ENCODE measurements around the gene ABCC3.
"Not testable (repeated sequence)": the region's sequence is repeated elsewhere in the genome, so short reads cannot be mapped to it uniquely, and the experiment has no call there.

ABCC3 gene

DNA sequence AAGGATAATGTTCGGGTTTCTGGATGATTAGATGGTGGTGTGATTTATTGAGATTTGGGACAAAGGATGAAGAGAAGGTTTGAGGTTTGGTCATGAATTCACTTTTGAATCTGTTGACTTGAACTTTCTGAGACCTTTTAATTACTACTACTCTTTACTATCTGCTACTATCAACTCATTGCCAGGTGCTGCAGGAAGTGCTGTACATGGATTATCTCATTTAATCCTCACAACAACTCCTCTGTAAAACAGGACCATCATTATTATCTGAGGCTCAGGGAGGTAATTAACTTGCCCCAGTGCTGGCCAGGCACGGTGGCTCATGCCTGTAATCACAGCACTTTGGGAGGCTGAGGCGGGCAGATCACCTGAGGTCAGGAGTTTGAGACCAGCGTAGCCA, 76.0 kb downstream of the ABCC3 start:
- Histone ChIP-seq H3K9ac (ENCODE audit: low read depth, low read length) (no peak overlapping the region), H3K9me3 (ENCODE audit: control insufficient read depth, insufficient read depth, low read length) (no peaks in the 10 kb centered on the region), H3K4me1 (ENCODE audit: insufficient read depth, low read length) (peaks cover 15% of the 10 kb centered on the region), H3K36me3 (ENCODE audit: insufficient read depth, low read length) (no peaks in the 10 kb centered on the region)

DNA sequence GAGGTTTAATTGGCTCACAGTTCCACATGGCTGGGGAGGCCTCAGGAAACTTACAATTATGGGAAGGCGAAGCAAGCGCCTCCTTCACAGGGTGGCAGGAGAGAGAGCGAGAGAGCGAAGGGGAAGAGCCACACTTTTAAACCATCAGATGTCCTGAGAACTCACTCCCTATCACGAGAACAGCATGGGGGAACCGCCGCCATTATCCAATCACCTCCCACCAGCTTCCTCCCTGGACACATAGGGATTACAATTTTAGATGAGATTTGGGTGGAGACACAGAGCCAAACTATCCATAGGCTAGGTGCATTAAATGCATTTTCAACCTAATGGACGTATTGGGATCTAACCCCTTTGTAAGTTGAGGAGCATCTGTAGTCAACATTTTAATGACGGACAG, 78.0 kb downstream of the ABCC3 start:
- H3K4me1 ChIP-seq (ENCODE audit: insufficient read depth, low read length), result peaks cover 15% of the 10 kb centered on the region
- no peaks in the 10 kb centered on the region for H3K9me3 ChIP-seq (ENCODE audit: control insufficient read depth, insufficient read depth, low read length)
- no peaks in the 10 kb centered on the region for H3K36me3 ChIP-seq (ENCODE audit: insufficient read depth, low read length)

GRCh38 chr17:50715471-50715870, 80.8 kb downstream of the ABCC3 start:
- H3K9me3 ChIP-seq (ENCODE audit: control insufficient read depth, insufficient read depth, low read length), result no peaks in the 10 kb centered on the region
- no peaks in the 10 kb centered on the region for H3K36me3 ChIP-seq (ENCODE audit: insufficient read depth, low read length)

More for the DNA sequence above, 78.0 kb downstream of the ABCC3 start:
- no peak overlapping the region for H3K9ac ChIP-seq (ENCODE audit: low read depth, low read length)

GRCh38 chr17:50719144-50719923, 84.7 kb downstream of the ABCC3 start, which contains the start of gene LUC7L3:
TSS of gene LUC7L3 (plus strand) at chr17:50719603. CDS start at chr17:50719733, 130 bp downstream.
- Histone ChIP-seq H3K9ac (ENCODE audit: low read depth, low read length) (peak within 1 kb of the TSS; percentile 99), H3K36me3 (ENCODE audit: insufficient read depth, low read length) (no peaks in the 10 kb centered on the region), H3K4me1 (ENCODE audit: insufficient read depth, low read length) (peaks cover 11% of the 10 kb centered on the region), H3K9me3 (ENCODE audit: control insufficient read depth, insufficient read depth, low read length) (no peaks in the 10 kb centered on the region)

More at GRCh38 chr17:50715471-50715870, 80.8 kb downstream of the ABCC3 start:
- Histone ChIP-seq H3K9ac (ENCODE audit: low read depth, low read length) (no peak overlapping the region), H3K4me1 (ENCODE audit: insufficient read depth, low read length) (peaks cover under 1% of the 10 kb centered on the region; the same call in 1 of the 2 replicates)

- Histone ChIP-seq H3K9ac (ENCODE audit: low read depth, low read length) (peak overlapping the region; percentile 99), H3K4me1 (ENCODE audit: insufficient read depth, low read length) (peaks cover 11% of the 10 kb centered on the region), H3K36me3 (ENCODE audit: insufficient read depth, low read length) (no peaks in the 10 kb centered on the region), H3K9me3 (ENCODE audit: control insufficient read depth, insufficient read depth, low read length) (no peaks in the 10 kb centered on the region)
Observed at GRCh38 chr17:50719924-50720794, 85.5 kb downstream of the ABCC3 start.

GRCh38 chr17:50721194-50722010, 86.7 kb downstream of the ABCC3 start:
- no peaks in the 10 kb centered on the region for H3K36me3 ChIP-seq (ENCODE audit: insufficient read depth, low read length)
- peaks cover 18% of the 10 kb centered on the region for H3K4me1 ChIP-seq (ENCODE audit: insufficient read depth, low read length)

GRCh38 chr17:50722746-50723145, 88.1 kb downstream of the ABCC3 start:
- Histone ChIP-seq H3K36me3 (ENCODE audit: insufficient read depth, low read length) (no peaks in the 10 kb centered on the region), H3K9me3 (ENCODE audit: control insufficient read depth, insufficient read depth, low read length) (no peaks in the 10 kb centered on the region), H3K4me1 (ENCODE audit: insufficient read depth, low read length) (peaks cover 28% of the 10 kb centered on the region), H3K9ac (ENCODE audit: low read depth, low read length) (peak overlapping the region; percentile 12; the same call in 1 of the 2 replicates)

More at GRCh38 chr17:50721194-50722010, 86.7 kb downstream of the ABCC3 start:
- Histone ChIP-seq H3K9ac (ENCODE audit: low read depth, low read length) (peak overlapping the region; percentile 99; the same call in 1 of the 2 replicates), H3K9me3 (ENCODE audit: control insufficient read depth, insufficient read depth, low read length) (no peaks in the 10 kb centered on the region)

DNA sequence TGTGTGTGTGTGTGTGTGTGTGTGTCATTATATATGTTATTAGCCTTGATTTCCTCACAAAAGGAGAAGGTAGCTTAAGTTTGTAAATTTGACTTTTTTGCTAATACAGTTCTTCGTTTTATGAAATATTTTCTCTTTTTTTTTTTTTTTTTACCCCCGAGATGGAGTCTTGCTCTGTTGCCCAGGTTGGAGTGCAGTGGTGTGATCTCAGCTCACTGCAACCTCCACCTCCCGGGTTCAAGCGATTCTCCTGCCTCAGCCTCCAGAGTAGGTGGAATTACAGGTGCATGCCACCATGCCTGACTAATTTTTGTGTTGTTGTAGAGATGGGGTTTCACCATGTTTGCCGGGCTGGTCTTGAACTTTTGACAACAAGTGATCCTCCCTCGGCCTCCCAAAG, 89.9 kb downstream of the ABCC3 start:
- not testable (repeated sequence) for H3K36me3 ChIP-seq (ENCODE audit: insufficient read depth, low read length); H3K9me3 ChIP-seq (ENCODE audit: control insufficient read depth, insufficient read depth, low read length); H3K9ac ChIP-seq (ENCODE audit: low read depth, low read length)
- H3K4me1 ChIP-seq (ENCODE audit: insufficient read depth, low read length), result peaks cover 28% of the 10 kb centered on the region

DNA sequence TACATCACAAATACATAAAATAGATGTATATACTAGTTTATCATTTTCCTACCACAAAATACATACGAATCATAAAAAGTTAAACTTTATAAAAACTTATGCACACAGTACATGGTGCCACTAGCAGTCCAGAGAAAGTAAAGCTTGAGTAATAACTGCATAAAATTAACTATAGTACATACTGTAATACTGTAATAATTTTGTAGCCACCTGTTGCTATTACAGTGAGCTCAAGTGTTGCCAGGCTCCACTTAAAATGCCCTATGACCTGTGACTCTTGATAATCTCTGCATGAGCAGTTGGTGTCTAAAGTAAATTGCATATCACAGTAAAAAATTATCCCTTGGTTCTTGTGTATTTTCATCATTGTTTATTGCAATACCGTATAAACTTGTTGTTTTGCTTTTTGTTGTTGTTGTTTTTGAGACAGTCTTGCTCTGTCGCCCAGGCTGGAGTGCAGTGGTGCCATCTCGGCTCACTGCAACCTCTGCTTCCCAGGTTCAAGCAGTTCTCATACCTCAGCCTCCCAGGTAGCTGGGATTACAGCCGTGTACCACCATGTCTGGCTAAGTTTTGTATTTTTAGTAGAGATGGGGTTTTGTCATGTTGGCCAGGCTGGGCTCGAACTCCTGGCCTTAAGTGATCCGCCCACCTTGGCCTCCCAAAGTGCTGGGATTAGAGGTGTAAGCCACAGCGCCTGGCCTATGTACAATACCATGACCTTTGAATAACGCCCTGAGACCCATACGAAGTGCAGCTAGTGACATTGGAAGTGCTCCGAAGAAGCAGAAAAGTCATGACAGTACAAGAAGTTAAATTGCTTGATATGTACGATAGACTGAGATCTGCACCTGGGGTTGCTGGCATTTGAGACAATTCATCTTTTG, 91.3 kb downstream of the ABCC3 start:
- H3K4me1 ChIP-seq (ENCODE audit: insufficient read depth, low read length), result peaks cover 28% of the 10 kb centered on the region
- no peaks in the 10 kb centered on the region for H3K36me3 ChIP-seq (ENCODE audit: insufficient read depth, low read length)
- H3K9ac ChIP-seq (ENCODE audit: low read depth, low read length), result no peak overlapping the region
- H3K9me3 ChIP-seq (ENCODE audit: control insufficient read depth, insufficient read depth, low read length), result no peaks in the 10 kb centered on the region

- Histone ChIP-seq H3K9ac (ENCODE audit: low read depth, low read length) (no peak overlapping the region), H3K36me3 (ENCODE audit: insufficient read depth, low read length) (no peaks in the 10 kb centered on the region), H3K4me1 (ENCODE audit: insufficient read depth, low read length) (peaks cover 17% of the 10 kb centered on the region; the same call in 1 of the 2 replicates), H3K9me3 (ENCODE audit: control insufficient read depth, insufficient read depth, low read length) (no peaks in the 10 kb centered on the region)
Observed at GRCh38 chr17:50728112-50728429, 93.4 kb downstream of the ABCC3 start.

- Histone ChIP-seq H3K9ac (ENCODE audit: low read depth, low read length) (no peak overlapping the region), H3K36me3 (ENCODE audit: insufficient read depth, low read length) (no peaks in the 10 kb centered on the region), H3K4me1 (ENCODE audit: insufficient read depth, low read length) (peaks cover 16% of the 10 kb centered on the region; the same call in 1 of the 2 replicates), H3K9me3 (ENCODE audit: control insufficient read depth, insufficient read depth, low read length) (no peaks in the 10 kb centered on the region)
Observed at GRCh38 chr17:50728881-50729765, 94.4 kb downstream of the ABCC3 start.

DNA sequence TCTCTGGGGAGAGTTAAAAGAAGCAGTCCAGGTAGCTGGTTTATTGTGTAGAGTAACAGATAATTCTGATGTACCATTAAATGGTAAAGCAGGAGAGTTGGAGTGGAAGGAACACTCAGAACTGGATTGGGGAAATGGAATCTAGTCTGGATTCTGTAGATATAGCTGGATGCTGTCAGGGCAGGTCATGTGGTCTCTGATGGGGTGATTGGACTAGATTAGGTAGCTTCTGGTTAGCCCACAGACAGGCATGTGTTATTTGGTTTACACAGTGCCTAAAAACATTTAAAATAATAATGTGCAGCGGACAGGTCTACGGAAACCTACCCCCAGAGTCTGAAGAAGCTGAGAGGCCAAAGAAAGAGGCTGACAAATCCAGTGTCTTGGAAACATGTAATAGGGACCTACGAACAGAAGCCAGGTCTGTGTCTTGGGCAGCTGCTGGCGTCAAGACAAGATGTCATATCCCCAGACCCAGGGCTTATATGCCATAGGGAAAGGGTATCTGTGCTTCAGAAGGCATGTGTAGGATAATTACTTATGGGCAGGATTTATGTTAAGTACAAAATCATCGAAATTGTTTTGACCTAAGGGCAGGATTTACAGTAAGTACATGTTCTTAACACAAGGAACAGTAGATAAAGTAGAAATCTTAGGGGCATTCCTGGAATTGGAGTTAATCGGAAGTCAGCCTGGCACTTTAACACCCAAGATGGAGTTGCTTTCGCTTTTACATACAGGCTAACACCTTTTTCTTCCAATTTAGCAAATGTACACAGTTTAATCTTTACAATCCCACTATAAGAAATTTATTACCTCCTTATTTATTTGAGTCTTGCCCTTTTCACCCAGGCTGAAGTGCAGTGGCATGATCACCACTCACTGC, 97.1 kb downstream of the ABCC3 start:
- Histone ChIP-seq H3K9me3 (ENCODE audit: control insufficient read depth, insufficient read depth, low read length) (no peaks in the 10 kb centered on the region), H3K4me1 (ENCODE audit: insufficient read depth, low read length) (peaks cover 7% of the 10 kb centered on the region; the same call in 1 of the 2 replicates), H3K9ac (ENCODE audit: low read depth, low read length) (no peak overlapping the region), H3K36me3 (ENCODE audit: insufficient read depth, low read length) (no peaks in the 10 kb centered on the region)

Measured in ES-I3 (cell line).